Suppressor macrophage treated with lipopolysaccharide for 1 hour (primary cell): ENCODE data around the gene TMEM236.

Source experiments
- DNase-seq, 3 donors: peaks; one replicate each; pipeline ENCODE4 v3.0.0-alpha.2; 2020 to 2022

Gene TMEM236

GRCh38 chr10:17788646-17789045 lies 36.6 kb downstream of the TMEM236 start:
- DNase-seq: no peak

DNA sequence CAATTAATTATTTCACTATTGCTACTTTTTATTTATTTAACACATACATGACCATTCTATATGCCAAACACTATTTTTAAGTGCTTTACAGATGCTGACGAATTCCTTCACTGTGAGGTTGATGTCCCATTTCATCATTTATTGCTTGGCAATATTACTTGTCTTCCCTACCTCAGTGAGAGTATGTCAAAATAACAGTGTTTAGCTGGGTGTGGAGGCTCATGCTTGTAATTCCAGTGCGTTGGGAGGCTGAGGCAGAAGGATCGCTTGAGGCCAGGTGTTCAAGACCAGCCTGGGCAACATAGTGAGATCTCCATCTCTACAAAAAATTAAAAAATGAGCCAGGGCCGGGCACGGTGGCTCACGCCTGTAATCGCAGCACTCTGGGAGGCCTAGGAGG lies 37.4 kb downstream of the TMEM236 start:
- no peak for DNase-seq

DNA sequence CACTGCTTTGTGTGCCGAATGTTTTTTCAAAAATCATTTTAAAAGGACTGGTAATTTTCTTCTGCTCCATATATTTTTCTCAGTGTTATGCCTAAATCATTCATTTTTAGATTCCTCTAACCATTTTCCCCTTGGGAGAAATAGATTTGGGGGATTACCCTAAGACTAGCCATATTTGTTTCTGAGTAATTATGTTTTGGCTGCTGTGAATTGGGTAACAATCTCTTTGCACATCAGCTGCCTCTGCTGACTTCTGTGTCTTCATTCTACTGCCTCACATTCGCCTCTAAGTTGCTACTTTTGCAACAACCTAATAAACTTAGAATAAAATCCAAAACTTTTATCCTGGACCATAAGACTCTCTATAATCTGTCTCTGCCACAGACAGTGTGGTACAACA lies 38.6 kb downstream of the TMEM236 start:
- DNase-seq: peak; percentile 45 to 74 (median 72)

DNA sequence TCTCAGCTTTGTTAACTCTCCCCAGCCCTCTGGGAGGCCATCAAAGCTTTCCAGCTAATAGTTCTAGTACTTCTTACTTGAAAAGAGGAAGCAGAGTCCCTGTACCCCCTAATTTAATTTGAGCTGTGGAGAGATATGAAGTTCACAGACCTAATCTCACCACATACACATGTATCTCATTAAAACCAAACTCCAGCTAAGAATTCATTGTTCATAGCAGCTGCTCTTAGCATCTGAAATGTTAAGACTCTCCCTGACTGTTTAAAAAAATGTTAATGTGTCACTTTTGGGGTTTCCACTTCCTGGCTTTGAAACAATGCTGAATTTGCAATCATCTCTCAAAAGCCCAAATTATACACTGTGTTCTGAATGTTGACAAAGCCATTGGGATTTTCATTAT lies 41.0 kb downstream of the TMEM236 start:
- DNase-seq: peak in 2 of 3 donors; percentile 47 to 49

DNA sequence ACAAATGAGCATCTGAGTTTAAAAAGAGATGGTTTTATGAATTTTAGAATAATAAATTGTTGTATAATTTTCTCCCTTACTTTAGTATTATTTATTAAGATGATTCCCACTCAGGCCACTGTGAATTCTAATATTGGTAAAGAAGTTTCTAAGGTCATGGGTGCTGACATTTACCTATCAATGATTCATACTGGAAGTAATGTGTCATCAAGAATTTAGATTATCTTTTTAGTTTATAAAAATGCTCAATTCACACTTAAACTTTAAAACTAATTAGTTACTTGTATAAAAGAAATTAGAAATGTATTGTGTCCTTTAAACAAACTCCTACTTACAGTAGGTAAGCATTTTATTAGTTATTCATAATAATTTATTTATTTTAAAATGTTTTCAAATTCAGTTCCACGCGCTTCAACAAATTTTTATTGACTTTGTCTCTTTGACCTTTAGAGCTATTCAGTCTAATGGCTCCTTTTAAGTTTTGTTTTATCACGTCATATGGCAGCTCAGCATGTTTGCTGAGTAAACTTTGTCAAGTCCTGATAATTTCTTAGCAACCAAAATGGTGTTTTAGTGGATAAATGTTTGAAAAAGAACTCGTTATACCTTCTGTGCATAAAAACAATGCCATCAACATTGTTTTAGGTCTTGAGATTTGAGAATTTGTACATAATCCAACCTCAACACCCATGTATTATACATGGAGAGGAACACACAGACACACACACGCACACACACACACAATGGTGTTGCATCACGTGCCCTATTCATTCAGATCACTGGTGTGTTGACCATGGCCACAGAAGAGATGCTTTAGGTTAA lies 42.0 kb downstream of the TMEM236 start:
- DNase-seq: no peak

DNA sequence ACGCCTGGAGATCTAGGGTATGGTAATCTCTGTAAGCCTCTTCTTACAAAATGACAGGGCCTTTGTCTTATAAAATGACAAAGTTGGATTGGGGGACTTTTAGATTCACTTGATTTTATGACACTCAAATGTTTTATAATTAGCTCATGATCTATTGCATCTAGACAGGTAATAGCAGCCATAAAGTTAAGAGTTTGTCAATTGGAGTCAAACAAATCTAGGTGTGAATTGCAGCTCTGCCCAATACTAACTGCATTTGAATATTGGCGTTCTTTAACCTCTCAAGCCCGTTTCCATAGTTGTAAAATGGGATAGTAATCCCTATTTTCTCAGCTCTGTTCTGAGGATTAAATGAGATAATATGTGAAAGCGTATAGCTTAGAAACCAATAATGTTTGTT lies 43.1 kb downstream of the TMEM236 start:
- DNase-seq: no peak

DNA sequence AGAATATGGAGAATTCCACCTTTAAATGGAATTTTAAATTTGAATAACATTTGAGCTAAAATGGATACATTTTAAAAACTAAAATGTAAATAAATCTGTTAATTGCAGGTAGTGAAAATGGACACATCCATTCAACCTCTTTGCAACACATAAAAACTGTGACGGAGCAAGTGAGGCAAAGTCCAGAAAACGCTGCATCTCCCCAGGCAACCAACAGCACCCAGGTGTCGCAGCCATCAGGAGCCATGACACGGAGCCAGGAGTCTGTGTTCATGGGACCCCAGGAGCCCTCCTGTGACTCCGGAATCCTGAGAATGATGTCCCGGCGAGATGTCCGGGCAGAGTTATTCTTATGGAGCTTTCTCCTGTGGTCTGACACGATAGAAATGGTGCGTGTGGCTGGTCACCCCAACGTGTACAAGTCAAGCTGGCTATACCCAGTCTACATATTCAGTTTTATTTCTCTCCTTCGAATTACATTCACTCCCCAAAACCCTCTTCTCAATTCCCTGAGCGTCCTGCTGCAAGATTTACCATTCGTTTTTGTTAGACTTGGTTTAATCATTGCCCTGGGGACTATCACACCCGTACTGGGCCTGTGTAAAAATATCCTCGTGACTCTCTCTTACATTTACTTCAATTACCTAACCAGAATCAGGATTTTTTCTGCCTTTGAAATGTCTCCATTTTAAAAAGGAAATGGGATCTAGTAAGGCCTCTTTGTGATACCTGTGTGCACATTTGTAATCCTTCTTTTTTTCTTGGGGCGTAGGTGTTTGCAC lies 44.0 kb downstream of the TMEM236 start:
- DNase-seq: no peak

GRCh38 chr10:17801507-17801906 lies 49.5 kb downstream of the TMEM236 start:
- no peak for DNase-seq

DNA sequence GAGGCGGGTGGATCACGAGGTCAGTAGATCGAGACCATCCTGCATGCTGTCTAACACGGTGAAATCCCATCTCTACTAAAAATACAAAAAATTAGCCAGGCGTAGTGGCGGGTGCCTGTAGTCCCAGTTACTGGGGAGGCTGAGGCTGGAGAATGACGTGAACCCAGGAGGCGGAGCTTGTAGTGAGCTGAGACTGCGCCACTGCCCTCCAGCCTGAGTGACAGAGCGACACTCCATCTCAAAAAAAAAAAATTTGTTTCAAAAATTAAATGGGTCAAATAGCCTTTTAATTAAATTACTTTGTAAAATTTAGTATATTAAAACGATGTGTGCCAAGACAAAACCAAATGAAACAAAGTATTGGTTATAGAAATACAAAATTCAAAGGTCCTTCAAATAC lies 50.3 kb downstream of the TMEM236 start:
- no peak for DNase-seq

DNA sequence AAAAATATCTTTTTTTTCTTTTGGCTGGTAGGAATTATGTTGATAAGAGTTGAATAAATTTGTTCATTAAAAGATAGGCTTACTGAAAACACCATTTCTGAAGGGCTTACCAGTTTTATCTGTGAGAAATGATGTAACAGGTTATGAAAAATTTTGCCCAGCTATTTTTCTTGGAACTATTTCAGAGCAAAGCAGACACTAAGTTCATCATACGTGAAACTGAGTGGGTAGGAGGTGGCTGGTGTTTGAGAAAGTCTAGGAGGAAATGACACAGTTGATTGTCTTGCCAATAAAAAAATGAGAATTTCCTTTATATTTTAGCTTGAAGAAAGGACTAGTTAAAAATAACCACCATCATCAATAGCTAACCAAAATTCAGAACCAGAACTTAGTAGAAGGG lies 51.0 kb downstream of the TMEM236 start:
- peak; percentile 35 to 64 (median 44) for DNase-seq

GRCh38 chr10:17805330-17805729 lies 53.3 kb downstream of the TMEM236 start:
- peak in 2 of 3 donors; percentile 34 for DNase-seq

DNA sequence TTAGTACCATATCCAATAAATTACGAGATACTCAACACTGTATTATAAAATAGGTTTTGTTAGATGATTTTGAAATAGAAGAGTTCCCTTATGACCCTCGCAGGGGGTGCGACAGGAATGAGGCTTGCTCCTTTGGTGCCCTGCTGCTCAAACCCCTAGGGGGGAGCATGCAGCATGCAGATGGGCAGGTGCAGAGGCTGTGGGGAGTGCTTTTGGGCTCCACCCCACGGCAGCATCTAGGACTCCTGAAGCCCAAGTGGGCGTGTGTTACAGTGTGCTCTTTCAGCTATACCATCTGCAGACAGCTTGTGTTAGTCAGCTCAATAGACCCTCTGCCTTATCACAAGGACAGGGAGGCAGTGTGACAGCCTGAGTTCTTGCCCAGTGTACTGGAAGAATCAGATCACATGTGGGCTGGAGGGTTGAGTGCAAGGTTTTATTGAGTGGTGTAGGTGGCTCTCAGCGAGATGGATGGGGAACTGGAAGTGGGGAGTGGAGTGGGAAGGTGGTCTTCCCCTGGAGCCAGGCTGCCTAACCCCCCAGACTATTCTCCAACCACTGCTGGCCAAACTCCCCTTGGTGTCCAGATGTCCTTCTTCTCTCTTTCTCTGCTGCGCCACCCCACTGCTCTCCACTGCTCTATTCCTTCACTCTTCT lies 54.0 kb downstream of the TMEM236 start:
- DNase-seq: peak in 1 of 3 donors; percentile 35

GRCh38 chr10:17808971-17809841 lies 57.2 kb downstream of the TMEM236 start, which contains the start of gene MRC1:
TSS of gene MRC1 (plus strand) at chr10:17809348. CDS start at chr10:17809466, 118 bp downstream.
- DNase-seq: peak; percentile 42 to 68 (median 57)

GRCh38 chr10:17811146-17811865 lies 59.3 kb downstream of the TMEM236 start:
- peak; percentile 49 to 73 (median 68) for DNase-seq

DNA sequence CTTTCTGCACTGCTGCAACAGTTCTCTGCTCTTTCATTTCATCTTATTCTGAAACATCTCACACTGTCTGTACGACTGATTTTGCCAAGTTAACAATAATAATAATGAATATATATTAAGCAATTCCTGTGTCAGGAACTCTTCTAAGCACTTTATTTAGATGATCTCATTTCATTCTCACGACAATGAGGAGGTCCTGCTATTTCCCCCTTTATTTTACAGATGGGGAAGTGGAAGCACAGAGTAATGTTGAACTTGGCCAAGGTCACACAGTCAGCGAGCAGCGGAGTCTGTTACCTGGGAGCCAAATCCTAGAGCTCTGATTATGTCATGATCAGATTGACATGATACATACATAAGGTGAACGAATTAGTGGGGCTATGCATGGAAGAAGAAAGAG lies 63.0 kb downstream of the TMEM236 start:
- DNase-seq: peak in 2 of 3 donors; percentile 57 to 67

DNA sequence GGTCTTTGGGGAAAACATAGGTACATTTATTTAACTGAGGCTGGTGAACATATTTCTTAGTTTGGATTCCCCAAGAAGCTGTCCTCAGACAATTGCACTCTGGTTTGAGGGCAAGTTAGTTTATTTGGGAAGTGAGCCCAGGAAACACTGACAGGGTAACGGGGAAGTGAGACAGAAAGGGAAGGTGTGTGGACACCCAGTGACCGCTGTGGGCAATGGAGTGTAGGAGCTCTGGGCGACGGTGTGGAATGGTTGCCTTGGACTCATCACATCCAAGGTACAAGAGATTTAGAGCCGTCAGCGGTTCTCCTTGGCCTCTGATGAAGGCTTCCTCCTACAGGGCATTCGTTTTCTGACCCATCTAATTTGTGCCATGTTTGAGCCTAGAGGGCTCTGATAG lies 64.2 kb downstream of the TMEM236 start:
- peak in 2 of 3 donors; percentile 33 to 49 for DNase-seq

- no peak for DNase-seq
These were observed 65.3 kb downstream of the TMEM236 start for GRCh38 chr10:17817316-17817715.

DNA sequence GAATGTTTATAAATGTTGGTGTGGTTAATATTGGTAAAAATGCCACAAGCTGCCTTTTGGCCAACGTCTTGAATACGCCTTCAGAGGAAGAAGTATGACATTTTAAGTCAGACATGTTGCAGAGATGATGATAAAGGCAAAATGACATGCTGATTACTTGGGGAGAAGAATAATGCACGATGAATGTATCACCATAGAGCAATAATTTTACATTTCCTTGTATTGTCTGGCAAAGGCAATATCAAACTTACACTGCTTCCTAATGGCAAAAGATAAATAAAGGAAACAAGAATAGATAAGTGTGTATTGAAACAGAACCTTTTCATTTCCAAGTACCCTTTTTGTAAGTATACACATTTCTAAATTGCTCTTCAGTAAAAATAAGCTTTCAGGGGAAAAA lies 65.8 kb downstream of the TMEM236 start:
- no peak for DNase-seq

DNA sequence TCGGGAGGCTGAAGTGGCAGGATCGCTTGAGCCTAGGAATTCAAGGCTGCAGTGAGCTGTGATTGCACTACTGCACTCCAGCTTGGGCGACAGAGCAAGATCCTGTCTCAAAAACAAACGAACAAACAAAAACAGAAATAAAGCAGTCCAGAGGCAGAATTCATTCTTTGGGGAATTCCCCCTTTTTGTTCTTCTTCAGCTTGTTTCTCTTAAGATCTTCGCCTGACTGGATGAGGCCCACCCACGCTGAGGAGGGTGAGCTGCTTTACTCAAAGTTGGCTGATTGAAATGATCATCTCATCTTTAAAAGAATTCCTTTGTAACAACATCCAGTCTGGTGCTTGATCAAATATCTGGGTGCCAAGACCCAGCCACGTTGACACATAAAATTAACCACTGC lies 67.8 kb downstream of the TMEM236 start:
- DNase-seq: peak in 2 of 3 donors; percentile 44 to 58

- no peak for DNase-seq
These were observed 68.9 kb downstream of the TMEM236 start for GRCh38 chr10:17820943-17821342.

- DNase-seq: peak; percentile 33 to 62 (median 53)
These were observed 69.9 kb downstream of the TMEM236 start for GRCh38 chr10:17821893-17822292.

GRCh38 chr10:17831341-17831740 lies 79.3 kb downstream of the TMEM236 start:
- DNase-seq: peak in 1 of 3 donors; percentile 63
